COR-L47 (cell line): Measurements from ENCODE around the gene GLRA1.
"Not testable (repeated sequence)": the region's sequence is repeated elsewhere in the genome, so short reads cannot be mapped to it uniquely, and the experiment has no call there.

Experiments used
- DNase-seq: peaks from one replicate; lab custom pipeline; 2025; lab: John Stamatoyannopoulos, UW

GLRA1 gene

GRCh38 chr5:151819830-151820229 is 104.8 kb downstream of the GLRA1 start:
- DNase-seq: no peak

GRCh38 chr5:151815051-151815450 is 109.6 kb downstream of the GLRA1 start:
- DNase-seq: no peak

GRCh38 chr5:151812757-151813309 is 111.8 kb downstream of the GLRA1 start:
- no peak for DNase-seq

GRCh38 chr5:151811593-151812321 is 112.9 kb downstream of the GLRA1 start:
- no peak for DNase-seq

GRCh38 chr5:151810897-151811296 is 113.8 kb downstream of the GLRA1 start:
- no peak for DNase-seq

- no peak for DNase-seq
Observed at GRCh38 chr5:151810449-151810848, 114.2 kb downstream of the GLRA1 start.

- DNase-seq: no peak
Observed at GRCh38 chr5:151808451-151809169, 116.0 kb downstream of the GLRA1 start.

- DNase-seq: no peak
Observed at GRCh38 chr5:151805414-151806223, 119.0 kb downstream of the GLRA1 start.

- no peak for DNase-seq
Observed at GRCh38 chr5:151800532-151800931, 124.1 kb downstream of the GLRA1 start.

- DNase-seq: no peak
Observed at GRCh38 chr5:151799407-151799806, 125.2 kb downstream of the GLRA1 start.

- DNase-seq: no peak
Observed at GRCh38 chr5:151798674-151799073, 126.0 kb downstream of the GLRA1 start.

- no peak for DNase-seq
Observed at GRCh38 chr5:151795426-151795825, 129.2 kb downstream of the GLRA1 start.

GRCh38 chr5:151793358-151793757 is 131.3 kb downstream of the GLRA1 start:
- no peak for DNase-seq

GRCh38 chr5:151787817-151788216 is 136.8 kb downstream of the GLRA1 start:
- no peak for DNase-seq

GRCh38 chr5:151786468-151786867 is 138.2 kb downstream of the GLRA1 start:
- DNase-seq: no peak

GRCh38 chr5:151784141-151784540 is 140.5 kb downstream of the GLRA1 start:
- no peak for DNase-seq

- DNase-seq: not testable (repeated sequence)
Observed at GRCh38 chr5:151783664-151784063, 141.0 kb downstream of the GLRA1 start.

- DNase-seq: no peak
Observed at GRCh38 chr5:151781201-151781600, 143.4 kb downstream of the GLRA1 start.

- no peak for DNase-seq
Observed at GRCh38 chr5:151780348-151780747, 144.3 kb downstream of the GLRA1 start.

GRCh38 chr5:151779531-151780125 is 145.0 kb downstream of the GLRA1 start:
- no peak for DNase-seq

- no peak for DNase-seq
Observed at GRCh38 chr5:151775025-151775606, 149.5 kb downstream of the GLRA1 start.

- DNase-seq: no peak
Observed at GRCh38 chr5:151773951-151774350, 150.7 kb downstream of the GLRA1 start.
